Subcutaneous adipose tissue (tissue), 4 donors: ENCODE results near the gene ASIC3. TPM values are rescaled to one million over a fixed set of nuclear protein-coding genes. Genes with fewer than 3 reads are reported as not detected.

Experiments
- CTCF ChIP-seq: fragments of 450-650 bp; IDR thresholded peaks from one replicate; pipeline ENCODE4 v1.5.1; 2016; ENCODE audit warnings: low read depth, mild to moderate bottlenecking, control low read depth, antibody characterized with exemption, moderate library complexity
- total RNA-seq, 4 donors: library from RNA; depleted of rRNA; stranded (reverse); fragments of >200 nt; gene quantifications; one replicate each; pipeline ENCODE4 v1.1.0, GENCODE V29; 2016

ASIC3 gene
- total RNA-seq, 4 donors from 2014 or later = 0.34 to 1.1 (median 0.44) TPM; not detected in 1

DNA sequence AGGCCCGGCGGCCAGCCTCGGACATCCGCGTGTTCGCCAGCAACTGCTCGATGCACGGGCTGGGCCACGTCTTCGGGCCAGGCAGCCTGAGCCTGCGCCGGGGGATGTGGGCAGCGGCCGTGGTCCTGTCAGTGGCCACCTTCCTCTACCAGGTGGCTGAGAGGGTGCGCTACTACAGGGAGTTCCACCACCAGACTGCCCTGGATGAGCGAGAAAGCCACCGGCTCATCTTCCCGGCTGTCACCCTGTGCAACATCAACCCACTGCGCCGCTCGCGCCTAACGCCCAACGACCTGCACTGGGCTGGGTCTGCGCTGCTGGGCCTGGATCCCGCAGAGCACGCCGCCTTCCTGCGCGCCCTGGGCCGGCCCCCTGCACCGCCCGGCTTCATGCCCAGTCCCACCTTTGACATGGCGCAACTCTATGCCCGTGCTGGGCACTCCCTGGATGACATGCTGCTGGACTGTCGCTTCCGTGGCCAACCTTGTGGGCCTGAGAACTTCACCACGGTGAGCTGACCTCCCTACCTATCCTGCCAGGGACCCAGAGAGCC is 656 bp downstream of the ASIC3 start:
- TF ChIP-seq CTCF = no peak

GRCh38 chr7:151051108-151051507 is 2.8 kb downstream of the ASIC3 start:
- no peak for TF ChIP-seq CTCF

GRCh38 chr7:151053096-151053495 is 4.8 kb downstream of the ASIC3 start:
- no peak for TF ChIP-seq CTCF

GRCh38 chr7:151053751-151054150 is 5.4 kb downstream of the ASIC3 start:
- no peak for TF ChIP-seq CTCF

GRCh38 chr7:151056283-151056665 is 7.9 kb downstream of the ASIC3 start:
- no peak for TF ChIP-seq CTCF

DNA sequence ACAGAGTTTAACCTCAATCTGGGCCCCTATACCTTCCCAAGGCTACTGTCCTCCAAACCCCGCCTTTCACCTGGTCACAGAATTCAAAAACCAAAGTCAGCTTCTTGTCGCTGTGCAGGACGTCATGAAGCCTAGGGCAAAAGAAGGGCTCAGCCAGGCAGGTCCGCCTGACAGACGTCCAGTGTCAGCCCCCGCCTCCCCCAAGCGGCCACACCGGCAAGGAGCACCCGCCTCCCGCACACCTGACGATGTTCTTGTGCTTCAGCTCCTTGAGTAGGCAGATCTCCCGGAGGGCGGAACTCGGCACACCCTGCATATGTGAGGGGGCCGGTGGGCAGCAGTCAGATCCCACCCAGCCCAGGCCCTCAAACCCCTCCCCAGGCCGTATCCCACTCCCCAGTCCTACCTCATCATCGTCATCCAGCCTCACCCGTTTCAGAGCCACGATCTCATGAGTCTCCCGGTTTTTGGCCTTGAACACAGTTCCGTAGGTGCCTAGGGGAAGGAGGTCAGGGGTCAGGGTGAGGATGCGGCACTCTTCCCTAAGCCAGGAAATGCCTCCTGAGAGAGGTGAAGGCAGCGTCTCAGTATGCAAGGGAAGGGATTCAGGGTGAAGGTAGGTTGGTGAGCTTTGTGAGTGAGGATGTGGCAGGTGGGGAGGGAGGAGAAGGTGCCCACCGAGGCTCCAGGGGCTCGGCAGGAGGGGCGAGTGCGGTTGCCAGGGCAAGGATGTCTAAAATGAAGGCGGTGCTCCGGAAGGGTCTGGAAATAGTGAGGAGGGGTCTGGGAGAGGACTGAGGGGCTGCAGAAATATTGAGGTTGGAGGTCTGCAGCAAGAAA is 8.6 kb downstream of the ASIC3 start:
- TF ChIP-seq CTCF = no peak

DNA sequence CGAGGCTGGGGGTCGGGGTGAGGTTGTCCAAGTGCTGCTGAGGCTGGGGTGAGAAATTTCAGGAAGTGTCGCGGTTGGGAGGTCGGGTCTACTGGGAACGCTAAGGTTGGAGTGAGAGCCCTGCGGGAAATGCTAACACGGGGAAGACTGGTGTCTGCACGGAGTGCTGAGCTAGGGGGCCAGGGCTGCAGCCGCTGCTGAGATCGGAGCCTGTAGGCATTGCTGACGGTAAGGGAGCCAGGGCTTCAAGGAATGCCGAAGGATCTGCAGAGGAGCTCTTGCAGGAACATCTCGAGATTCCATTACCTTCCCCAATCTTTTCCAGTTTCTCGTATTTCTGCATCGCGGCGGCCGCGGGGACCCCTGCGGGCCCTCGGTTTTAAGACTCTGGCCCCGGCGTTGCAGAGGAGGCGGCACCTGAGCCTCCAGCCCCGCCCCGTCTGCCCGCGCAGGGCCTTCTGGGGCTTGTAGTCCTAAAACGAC is 9.2 kb downstream of the ASIC3 start, which contains the start of gene CDK5:
Gene CDK5 (minus strand): TSS at position 392 of the 483 bp plus-strand sequence. CDS start 49 bp downstream, at position 343.
- TF ChIP-seq CTCF = no peak
